ENCODE data around the gene TAPT1. TPM values are rescaled to one million over a fixed set of nuclear protein-coding genes. Genes with fewer than 3 reads are reported as not detected.

TAPT1 gene
- total and polyA plus RNA-seq, 3 donors from 2014 or later = 38.4 to 117 (median 46.1) TPM

- Histone ChIP-seq H3K27me3 (no peaks in the 10 kb centered on the region), H3K27ac (no peak overlapping the region), H3K4me1 (no peaks in the 10 kb centered on the region), H3K36me3 (ENCODE audit: low read depth, missing control alignments) (no peaks in the 10 kb centered on the region), H3K4me3 (no peak overlapping the region), H3K9me3 (no peaks in the 10 kb centered on the region)
- intact Hi-C loops (cut with DNase I; ENCODE audit: low total_unique reads) = loop anchor here (10.0 kb wide), 1 partner anchor 244 kb away; no protein-coding TSS in a partner anchor
- 72 to 89% methylated on average over 1 of the region's 1 CpG for WGBS, 2 donors
- DNase-seq = no peak
- TF ChIP-seq CTCF (IDR thresholded peaks at IDR 0.05) (no peak), POLR2A (IDR thresholded peaks at IDR 0.05) (no peak)
Measured at GRCh38 chr4:16269240-16269639, 43.0 kb upstream of the TAPT1 start.

DNA sequence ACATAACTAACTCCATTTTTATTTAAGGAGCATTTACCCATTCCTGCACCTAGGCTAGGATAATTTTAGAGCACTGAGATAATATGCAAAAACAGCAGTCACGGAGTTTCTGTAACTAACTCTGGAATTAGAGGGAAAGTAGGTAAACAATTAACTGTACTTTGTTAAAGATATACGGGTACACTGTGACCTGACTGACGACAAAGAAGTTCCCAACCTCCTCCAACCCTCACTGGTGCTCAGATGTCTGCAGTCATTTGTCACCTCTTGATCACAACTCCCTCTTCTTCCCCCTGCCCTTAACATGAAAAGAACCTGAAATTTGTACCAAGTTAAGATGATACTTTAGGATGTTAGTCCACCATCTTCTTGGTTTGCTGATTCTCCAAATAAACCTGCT is 42.0 kb upstream of the TAPT1 start:
- DNase-seq = no peak
- H3K27ac ChIP-seq = no peak overlapping the region
- no peak overlapping the region for H3K4me3 ChIP-seq
- TF ChIP-seq CTCF (IDR thresholded peaks at IDR 0.05) = no peak
- no peak for TF ChIP-seq POLR2A (IDR thresholded peaks at IDR 0.05)
- intact Hi-C loops (cut with DNase I; ENCODE audit: low total_unique reads) = loop anchor here (10.0 kb wide), 1 partner anchor 243 kb away; no protein-coding TSS in a partner anchor
- H3K27me3 ChIP-seq = no peaks in the 10 kb centered on the region
- no peaks in the 10 kb centered on the region for H3K36me3 ChIP-seq (ENCODE audit: low read depth, missing control alignments)
- WGBS, 2 donors = 49 to 79% methylated on average over 3 of the region's 3 CpGs
- no peaks in the 10 kb centered on the region for H3K9me3 ChIP-seq
- H3K4me1 ChIP-seq = no peaks in the 10 kb centered on the region

GRCh38 chr4:16267639-16268038 is 41.4 kb upstream of the TAPT1 start:
- Histone ChIP-seq H3K4me3 (no peak overlapping the region), H3K27me3 (no peaks in the 10 kb centered on the region), H3K36me3 (ENCODE audit: low read depth, missing control alignments) (no peaks in the 10 kb centered on the region), H3K4me1 (no peaks in the 10 kb centered on the region), H3K9me3 (no peaks in the 10 kb centered on the region), H3K27ac (no peak overlapping the region)
- 94 to 95% methylated on average over 1 of the region's 1 CpG for WGBS, 2 donors
- intact Hi-C loops (cut with DNase I; ENCODE audit: low total_unique reads) = loop anchor here (10.0 kb wide), 1 partner anchor 243 kb away; no protein-coding TSS in a partner anchor
- DNase-seq = no peak
- TF ChIP-seq CTCF (IDR thresholded peaks at IDR 0.05) (no peak), POLR2A (IDR thresholded peaks at IDR 0.05) (no peak)

- TF ChIP-seq CTCF (IDR thresholded peaks at IDR 0.05) (no peak), POLR2A (IDR thresholded peaks at IDR 0.05) (no peak)
- no peaks in the 10 kb centered on the region for H3K36me3 ChIP-seq (ENCODE audit: low read depth, missing control alignments)
- H3K4me1 ChIP-seq = no peaks in the 10 kb centered on the region
- no peak for DNase-seq
- no peaks in the 10 kb centered on the region for H3K27me3 ChIP-seq
- H3K9me3 ChIP-seq = no peaks in the 10 kb centered on the region
- intact Hi-C loops (cut with DNase I; ENCODE audit: low total_unique reads) = loop anchor here (10.0 kb wide), 1 partner anchor 241 kb away; no protein-coding TSS in a partner anchor
- H3K4me3 ChIP-seq = no peak overlapping the region
- H3K27ac ChIP-seq = no peak overlapping the region
- 95 to 100% methylated on average over 3 of the region's 3 CpGs for WGBS, 2 donors
Measured at GRCh38 chr4:16265820-16266219, 39.5 kb upstream of the TAPT1 start.

GRCh38 chr4:16264798-16265197 is 38.5 kb upstream of the TAPT1 start:
- no peak overlapping the region for H3K4me3 ChIP-seq
- TF ChIP-seq CTCF (IDR thresholded peaks at IDR 0.05) (peak; percentile 30 to 35 (median 30)), POLR2A (IDR thresholded peaks at IDR 0.05) (no peak)
- no peaks in the 10 kb centered on the region for H3K4me1 ChIP-seq
- 44 to 45% methylated on average over 3 of the region's 3 CpGs for WGBS, 2 donors
- no peak overlapping the region for H3K27ac ChIP-seq
- no peaks in the 10 kb centered on the region for H3K27me3 ChIP-seq
- DNase-seq = no peak
- no peaks in the 10 kb centered on the region for H3K9me3 ChIP-seq
- intact Hi-C loops (cut with DNase I; ENCODE audit: low total_unique reads) = loop anchor here (10.0 kb wide), 1 partner anchor 240 kb away; no protein-coding TSS in a partner anchor
- no peaks in the 10 kb centered on the region for H3K36me3 ChIP-seq (ENCODE audit: low read depth, missing control alignments)

Data from testis (tissue), 3 donors.